Measurements from ENCODE around the gene CHD5.

DNA sequence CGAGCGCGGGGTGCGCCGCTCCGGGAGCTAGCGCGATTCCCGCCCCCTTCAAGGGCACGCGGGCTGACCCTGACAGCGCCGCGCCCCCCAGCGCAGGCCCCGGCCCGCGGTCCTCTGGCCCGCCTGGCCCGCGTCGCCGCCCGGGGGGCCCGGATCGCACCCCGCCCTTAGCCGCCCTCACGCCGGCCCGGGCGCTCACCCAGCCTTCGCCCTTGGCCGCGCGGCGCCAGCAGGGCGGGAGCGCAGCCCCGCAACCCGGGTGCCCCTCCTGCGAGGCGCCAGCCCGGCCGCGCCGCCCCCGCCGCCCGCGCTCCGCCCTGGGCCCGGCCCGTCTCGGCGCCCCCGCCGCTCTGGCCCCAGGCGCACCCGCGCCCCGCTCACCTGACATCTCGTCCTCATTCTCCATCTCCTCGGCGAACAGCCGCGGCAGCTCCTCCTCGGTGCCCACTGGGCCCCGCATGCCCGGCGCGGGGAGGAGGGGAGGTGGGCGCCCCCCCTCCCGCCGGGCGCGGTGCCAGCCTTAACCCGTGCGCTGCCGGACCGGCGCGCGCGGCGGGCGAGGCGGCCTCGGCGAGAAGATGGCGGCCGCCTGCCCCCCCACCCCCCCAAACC lies 451 bp downstream of the CHD5 start:
- TF ChIP-seq, protein P1, sequence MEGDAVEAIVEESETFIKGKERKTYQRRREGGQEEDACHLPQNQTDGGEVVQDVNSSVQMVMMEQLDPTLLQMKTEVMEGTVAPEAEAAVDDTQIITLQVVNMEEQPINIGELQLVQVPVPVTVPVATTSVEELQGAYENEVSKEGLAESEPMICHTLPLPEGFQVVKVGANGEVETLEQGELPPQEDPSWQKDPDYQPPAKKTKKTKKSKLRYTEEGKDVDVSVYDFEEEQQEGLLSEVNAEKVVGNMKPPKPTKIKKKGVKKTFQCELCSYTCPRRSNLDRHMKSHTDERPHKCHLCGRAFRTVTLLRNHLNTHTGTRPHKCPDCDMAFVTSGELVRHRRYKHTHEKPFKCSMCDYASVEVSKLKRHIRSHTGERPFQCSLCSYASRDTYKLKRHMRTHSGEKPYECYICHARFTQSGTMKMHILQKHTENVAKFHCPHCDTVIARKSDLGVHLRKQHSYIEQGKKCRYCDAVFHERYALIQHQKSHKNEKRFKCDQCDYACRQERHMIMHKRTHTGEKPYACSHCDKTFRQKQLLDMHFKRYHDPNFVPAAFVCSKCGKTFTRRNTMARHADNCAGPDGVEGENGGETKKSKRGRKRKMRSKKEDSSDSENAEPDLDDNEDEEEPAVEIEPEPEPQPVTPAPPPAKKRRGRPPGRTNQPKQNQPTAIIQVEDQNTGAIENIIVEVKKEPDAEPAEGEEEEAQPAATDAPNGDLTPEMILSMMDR (IDR thresholded peaks at IDR 0.05) = no peak
- TF ChIP-seq POLR2A (IDR thresholded peaks at IDR 0.05) (no peak), EP300 (IDR thresholded peaks at IDR 0.05) (no peak)

All from tibial nerve (tissue), 4 donors.